ENCODE measurements around the gene MLLT6. TPM values are rescaled to one million over a fixed set of nuclear protein-coding genes. Genes with fewer than 3 reads are reported as not detected.
A peak's percentile ranks its signal among the peaks of the same experiment; 100 is the strongest.

MLLT6 gene
- total and polyA plus RNA-seq, 11 donors, result 35.2 to 91.3 (median 68.3) TPM

- TF ChIP-seq CTCF (IDR thresholded peaks at IDR 0.05), result no peak
- TF ChIP-seq POLR2A (IDR thresholded peaks at IDR 0.05), result peak in 1 of 2 donors; percentile 85
- no peaks in the 10 kb centered on the region for H3K27me3 ChIP-seq
- peak overlapping the region; percentile 82 to 99 (median 97) for H3K27ac ChIP-seq
- H3K9me3 ChIP-seq, result no peaks in the 10 kb centered on the region
- intact Hi-C loops (cut with DNase I), result loop anchor here in 2 of 10 donors (2.0 to 5.0 kb wide), 3 partner anchors 26 to 46 kb away; partner anchors contain the start of gene PCGF2 (in 1 of the 2)
- peaks cover 4 to 62% (median 27%) of the 10 kb centered on the region in 12 donors for H3K4me1 ChIP-seq
- peak; percentile 43 to 76 (median 68) for ATAC-seq
- peaks cover 0 to 2% (median 0%) of the 10 kb centered on the region in 9 donors for H3K36me3 ChIP-seq
- DNase-seq, result peak; percentile 87 to 93 (median 92)
- WGBS, 4 donors, result 0 to 1% (median 1%) methylated on average over 20 to 81 of the region's 81 CpGs
- H3K4me3 ChIP-seq, result peak overlapping the region; percentile 45 to 97 (median 87)
Measured at GRCh38 chr17:38702166-38702915, 2.7 kb upstream of the MLLT6 start.

GRCh38 chr17:38702916-38703741 lies 1.9 kb upstream of the MLLT6 start:
- intact Hi-C loops (cut with DNase I), result loop anchor here in 3 of 10 donors (1.0 to 5.0 kb wide), 4 partner anchors 26 to 46 kb away; partner anchors contain the start of genes CISD3 (in 1 of the 3) and PCGF2 (in 1 of the 3)
- Histone ChIP-seq H3K9me3 (no peaks in the 10 kb centered on the region), H3K36me3 (peaks cover 0 to 10% (median 6%) of the 10 kb centered on the region in 9 donors), H3K4me3 (peak overlapping the region; percentile 45 to 97 (median 87)), H3K27me3 (no peaks in the 10 kb centered on the region), H3K27ac (peak overlapping the region; percentile 89 to 99 (median 97)), H3K4me1 (peaks cover 4 to 67% (median 31%) of the 10 kb centered on the region in 12 donors)
- ATAC-seq, result peak in 1 of 4 donors; percentile 0
- WGBS, 4 donors, result 4 to 7% (median 6%) methylated on average over 53 to 55 of the region's 55 CpGs
- TF ChIP-seq POLR2A (IDR thresholded peaks at IDR 0.05) (no peak), CTCF (IDR thresholded peaks at IDR 0.05) (no peak)
- peak in 1 of 5 donors; percentile 47 for DNase-seq

- Histone ChIP-seq H3K4me1 (peaks cover 4 to 63% (median 31%) of the 10 kb centered on the region in 12 donors), H3K4me3 (peak overlapping the region; percentile 45 to 97 (median 87)), H3K27ac (peak overlapping the region; percentile 89 to 99 (median 97)), H3K9me3 (no peaks in the 10 kb centered on the region), H3K36me3 (peaks cover 0 to 18% (median 13%) of the 10 kb centered on the region in 9 donors), H3K27me3 (no peaks in the 10 kb centered on the region)
- TF ChIP-seq POLR2A (IDR thresholded peaks at IDR 0.05), result peak in 1 of 2 donors; percentile 54
- TF ChIP-seq CTCF (IDR thresholded peaks at IDR 0.05), result peak in 1 of 12 donors; percentile 14
- intact Hi-C loops (cut with DNase I), result loop anchor here in 3 of 10 donors (1.0 to 5.0 kb wide), 5 partner anchors 26 to 45 kb away; partner anchors contain the start of genes CISD3 (in 2 of the 3) and PCGF2 (in 1 of the 3)
- peak; percentile 75 to 90 (median 87) for DNase-seq
- WGBS, 4 donors, result 0 to 1% (median 1%) methylated on average over 37 to 50 of the region's 50 CpGs
- peak; percentile 43 to 60 (median 52) for ATAC-seq
Measured at GRCh38 chr17:38703742-38704605, 1.1 kb upstream of the MLLT6 start.

All from heart left ventricle (tissue), 16 donors.